ENCODE data around the gene ZNF407. TPM values are rescaled to one million over a fixed set of nuclear protein-coding genes. Genes with fewer than 3 reads are reported as not detected.
A peak's percentile ranks its signal among the peaks of the same experiment; 100 is the strongest.

ZNF407 gene
- total RNA-seq, 1 donor from 2014 or later, result 9.0 TPM

DNA sequence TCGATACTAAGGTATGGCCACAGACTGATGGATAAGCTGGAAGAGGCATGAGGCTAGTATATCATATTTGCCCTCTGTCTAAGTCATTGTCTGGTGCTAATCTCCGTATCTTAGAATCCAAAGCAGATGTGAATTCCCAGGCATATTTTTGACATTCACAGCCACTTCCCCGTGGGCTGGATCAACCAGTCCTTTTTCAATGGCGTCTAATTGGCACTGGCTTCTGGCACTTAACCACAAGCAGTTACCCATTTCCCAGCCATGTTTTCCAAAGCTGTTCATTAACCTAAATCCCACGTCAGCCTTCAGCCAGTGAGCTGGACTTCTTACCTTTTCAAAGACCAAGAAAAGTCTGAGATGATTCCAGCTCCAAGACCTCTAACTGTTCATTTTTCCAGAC, 20.7 kb upstream of the ZNF407 start:
- H3K27ac Mint-ChIP-seq, result no peak overlapping the region
- no peak overlapping the region for H2AFZ ChIP-seq (replicated peaks)
- H3K27me3 Mint-ChIP-seq (ENCODE audit: insufficient read depth, low read depth), result peaks cover 6% of the 10 kb centered on the region
- H3K36me3 ChIP-seq, result no peaks in the 10 kb centered on the region
- H3K9ac ChIP-seq, result no peak overlapping the region
- no peaks in the 10 kb centered on the region for H3K9me3 Mint-ChIP-seq
- no peaks in the 10 kb centered on the region for H3K9me3 ChIP-seq (ENCODE audit: low read depth)
- no peaks in the 10 kb centered on the region for H4K20me1 ChIP-seq (ENCODE audit: low read depth)
- no peaks in the 10 kb centered on the region for H3K36me3 Mint-ChIP-seq
- no peak overlapping the region for H3K4me2 ChIP-seq
- H3K27me3 ChIP-seq, result no peaks in the 10 kb centered on the region
- H3K4me3 Mint-ChIP-seq, result no peak overlapping the region
- H3K27ac ChIP-seq, result no peak overlapping the region
- H3K4me1 ChIP-seq, result peaks cover 8% of the 10 kb centered on the region
- DNase-seq (ENCODE audit: low spot score), result peak; percentile 1
- no peak for TF ChIP-seq EZH2 (IDR thresholded peaks at IDR 0.05)
- TF ChIP-seq, protein P1, sequence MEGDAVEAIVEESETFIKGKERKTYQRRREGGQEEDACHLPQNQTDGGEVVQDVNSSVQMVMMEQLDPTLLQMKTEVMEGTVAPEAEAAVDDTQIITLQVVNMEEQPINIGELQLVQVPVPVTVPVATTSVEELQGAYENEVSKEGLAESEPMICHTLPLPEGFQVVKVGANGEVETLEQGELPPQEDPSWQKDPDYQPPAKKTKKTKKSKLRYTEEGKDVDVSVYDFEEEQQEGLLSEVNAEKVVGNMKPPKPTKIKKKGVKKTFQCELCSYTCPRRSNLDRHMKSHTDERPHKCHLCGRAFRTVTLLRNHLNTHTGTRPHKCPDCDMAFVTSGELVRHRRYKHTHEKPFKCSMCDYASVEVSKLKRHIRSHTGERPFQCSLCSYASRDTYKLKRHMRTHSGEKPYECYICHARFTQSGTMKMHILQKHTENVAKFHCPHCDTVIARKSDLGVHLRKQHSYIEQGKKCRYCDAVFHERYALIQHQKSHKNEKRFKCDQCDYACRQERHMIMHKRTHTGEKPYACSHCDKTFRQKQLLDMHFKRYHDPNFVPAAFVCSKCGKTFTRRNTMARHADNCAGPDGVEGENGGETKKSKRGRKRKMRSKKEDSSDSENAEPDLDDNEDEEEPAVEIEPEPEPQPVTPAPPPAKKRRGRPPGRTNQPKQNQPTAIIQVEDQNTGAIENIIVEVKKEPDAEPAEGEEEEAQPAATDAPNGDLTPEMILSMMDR (IDR thresholded peaks at IDR 0.05), result no peak
- TF ChIP-seq EZH2phosphoT487 (IDR thresholded peaks at IDR 0.05), result no peak
- H3K4me3 ChIP-seq, result no peak overlapping the region
- no peaks in the 10 kb centered on the region for H3F3A ChIP-seq (ENCODE audit: low read depth)
- no peaks in the 10 kb centered on the region for H3K79me2 ChIP-seq (ENCODE audit: low read depth)
- H3K4me1 Mint-ChIP-seq, result no peaks in the 10 kb centered on the region

DNA sequence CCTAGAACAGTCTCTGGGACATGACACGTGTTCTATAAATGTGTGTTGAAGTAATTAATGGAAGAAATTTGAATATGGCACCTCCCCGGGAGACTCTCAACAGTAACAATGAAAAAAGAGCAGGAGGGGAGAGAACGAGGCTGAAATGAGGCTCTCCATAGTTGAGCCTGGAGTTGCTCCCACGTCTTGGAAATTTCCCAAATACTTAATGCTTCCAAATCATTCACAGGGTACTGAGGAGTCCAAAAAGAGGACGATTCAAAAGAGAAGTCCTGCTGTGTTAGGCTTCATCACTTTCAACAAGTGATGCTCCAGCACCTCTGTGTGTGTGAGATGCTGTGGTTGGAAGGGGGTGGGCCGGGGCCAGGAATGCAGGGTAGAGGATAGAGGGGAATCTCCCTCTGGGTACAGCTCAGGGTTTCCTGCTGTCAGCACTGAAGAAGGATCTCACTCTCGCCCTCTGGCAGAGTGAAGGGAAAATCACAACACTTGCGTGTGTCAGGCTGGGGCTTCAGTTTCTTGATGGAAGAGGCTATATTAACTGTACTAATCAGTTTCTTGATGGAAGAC, 18.1 kb upstream of the ZNF407 start:
- TF ChIP-seq, protein P1 (IDR thresholded peaks at IDR 0.05), result no peak
- no peak for TF ChIP-seq EZH2 (IDR thresholded peaks at IDR 0.05)
- TF ChIP-seq EZH2phosphoT487 (IDR thresholded peaks at IDR 0.05), result no peak
- Mint-ChIP-seq H3K27me3 (ENCODE audit: insufficient read depth, low read depth) (peaks cover 4% of the 10 kb centered on the region), H3K9me3 (no peaks in the 10 kb centered on the region), H3K4me1 (no peaks in the 10 kb centered on the region), H3K4me3 (no peak overlapping the region), H3K36me3 (no peaks in the 10 kb centered on the region), H3K27ac (no peak overlapping the region)
- Histone ChIP-seq H3K79me2 (ENCODE audit: low read depth) (no peaks in the 10 kb centered on the region), H3K27me3 (no peaks in the 10 kb centered on the region), H3K9ac (no peak overlapping the region), H3K36me3 (no peaks in the 10 kb centered on the region), H3K4me1 (peaks cover 8% of the 10 kb centered on the region), H2AFZ (replicated peaks) (no peak overlapping the region), H4K20me1 (ENCODE audit: low read depth) (no peaks in the 10 kb centered on the region), H3K4me3 (no peak overlapping the region), H3K9me3 (ENCODE audit: low read depth) (no peaks in the 10 kb centered on the region), H3F3A (ENCODE audit: low read depth) (no peaks in the 10 kb centered on the region), H3K4me2 (no peak overlapping the region), H3K27ac (no peak overlapping the region)
- peak; percentile 39 for DNase-seq (ENCODE audit: low spot score)

DNA sequence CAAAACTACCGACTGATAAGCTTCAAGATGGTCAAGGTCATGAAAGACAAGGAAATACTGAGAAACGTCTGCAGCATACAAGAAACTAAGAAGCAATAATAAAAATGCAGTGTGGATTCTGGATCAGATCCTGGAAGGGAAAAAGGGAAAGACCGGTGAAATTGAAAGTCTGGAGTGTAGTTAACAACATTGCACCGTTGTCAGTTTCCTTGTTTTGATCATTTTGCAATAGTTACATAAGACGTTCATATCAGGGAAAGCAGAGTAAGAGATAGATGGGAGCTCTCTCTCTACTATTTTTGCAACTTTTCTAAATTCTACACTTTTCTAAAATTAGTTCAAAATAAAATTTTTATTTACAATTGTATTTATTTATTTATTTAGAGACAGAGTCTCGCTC, 15.0 kb upstream of the ZNF407 start:
- H3K9ac ChIP-seq, result no peak overlapping the region
- no peak overlapping the region for H3K27ac Mint-ChIP-seq
- H3K9me3 ChIP-seq (ENCODE audit: low read depth), result no peaks in the 10 kb centered on the region
- no peaks in the 10 kb centered on the region for H3F3A ChIP-seq (ENCODE audit: low read depth)
- peaks cover 21% of the 10 kb centered on the region for H3K27me3 ChIP-seq
- no peaks in the 10 kb centered on the region for H4K20me1 ChIP-seq (ENCODE audit: low read depth)
- DNase-seq (ENCODE audit: low spot score), result no peak
- H3K27ac ChIP-seq, result no peak overlapping the region
- H2AFZ ChIP-seq (replicated peaks), result no peak overlapping the region
- H3K27me3 Mint-ChIP-seq (ENCODE audit: insufficient read depth, low read depth), result peaks cover 4% of the 10 kb centered on the region
- no peak overlapping the region for H3K4me3 Mint-ChIP-seq
- no peak overlapping the region for H3K4me3 ChIP-seq
- H3K36me3 ChIP-seq, result no peaks in the 10 kb centered on the region
- H3K9me3 Mint-ChIP-seq, result no peaks in the 10 kb centered on the region
- peaks cover 2% of the 10 kb centered on the region for H3K4me1 ChIP-seq
- TF ChIP-seq EZH2 (IDR thresholded peaks at IDR 0.05) (no peak), EZH2phosphoT487 (IDR thresholded peaks at IDR 0.05) (no peak)
- TF ChIP-seq, protein P1 (IDR thresholded peaks at IDR 0.05), result no peak
- H3K4me1 Mint-ChIP-seq, result no peaks in the 10 kb centered on the region
- no peaks in the 10 kb centered on the region for H3K79me2 ChIP-seq (ENCODE audit: low read depth)
- H3K4me2 ChIP-seq, result no peak overlapping the region
- no peaks in the 10 kb centered on the region for H3K36me3 Mint-ChIP-seq

All from neural progenitor cell (in vitro differentiated cells).